CD4-positive, alpha-beta T cell treated with Interleukin-15 for 4 hours (primary cell): ENCODE results near the gene RIMBP2.
"Not testable (repeated sequence)": the region's sequence is repeated elsewhere in the genome, so short reads cannot be mapped to it uniquely, and the experiment has no call there.

Source experiments
- DNase-seq: peaks from one replicate; pipeline ENCODE4 v3.0.0-alpha.2; 2020; ENCODE audit warnings: low spot score

The RIMBP2 gene

GRCh38 chr12:130739571-130739970, 23.5 kb upstream of the RIMBP2 start:
- no peak for DNase-seq

- DNase-seq: not testable (repeated sequence)
Measured at GRCh38 chr12:130738403-130738802, 22.3 kb upstream of the RIMBP2 start.

- DNase-seq: no peak
Measured at GRCh38 chr12:130737731-130738130, 21.6 kb upstream of the RIMBP2 start.

- no peak for DNase-seq
Measured at GRCh38 chr12:130729344-130729743, 13.2 kb upstream of the RIMBP2 start.

- DNase-seq: no peak
Measured at GRCh38 chr12:130728158-130729058, 12.3 kb upstream of the RIMBP2 start.

- no peak for DNase-seq
Measured at GRCh38 chr12:130719263-130719859, 3.3 kb upstream of the RIMBP2 start.

GRCh38 chr12:130717752-130718151, 1.7 kb upstream of the RIMBP2 start:
- DNase-seq: no peak

GRCh38 chr12:130716969-130717366, 869 bp upstream of the RIMBP2 start:
- no peak for DNase-seq

- DNase-seq: no peak
Measured at GRCh38 chr12:130715150-130715997, 725 bp downstream of the RIMBP2 start.

- no peak for DNase-seq
Measured at GRCh38 chr12:130714591-130715149, 1.4 kb downstream of the RIMBP2 start.

GRCh38 chr12:130714091-130714590, 2.0 kb downstream of the RIMBP2 start:
- DNase-seq: no peak

GRCh38 chr12:130713581-130713991, 2.5 kb downstream of the RIMBP2 start:
- DNase-seq: no peak

- DNase-seq: no peak
Measured at GRCh38 chr12:130712346-130713065, 3.6 kb downstream of the RIMBP2 start.

GRCh38 chr12:130711756-130712155, 4.3 kb downstream of the RIMBP2 start:
- DNase-seq: no peak

- DNase-seq: no peak
Measured at GRCh38 chr12:130710733-130711080, 5.4 kb downstream of the RIMBP2 start.

- no peak for DNase-seq
Measured at GRCh38 chr12:130709971-130710732, 5.9 kb downstream of the RIMBP2 start.

GRCh38 chr12:130709151-130709970, 6.7 kb downstream of the RIMBP2 start:
- no peak for DNase-seq

- DNase-seq: no peak
Measured at GRCh38 chr12:130708648-130709047, 7.5 kb downstream of the RIMBP2 start.

GRCh38 chr12:130707571-130707891, 8.6 kb downstream of the RIMBP2 start:
- DNase-seq: no peak
